Measurements from ENCODE around the gene PREPL.

DNA sequence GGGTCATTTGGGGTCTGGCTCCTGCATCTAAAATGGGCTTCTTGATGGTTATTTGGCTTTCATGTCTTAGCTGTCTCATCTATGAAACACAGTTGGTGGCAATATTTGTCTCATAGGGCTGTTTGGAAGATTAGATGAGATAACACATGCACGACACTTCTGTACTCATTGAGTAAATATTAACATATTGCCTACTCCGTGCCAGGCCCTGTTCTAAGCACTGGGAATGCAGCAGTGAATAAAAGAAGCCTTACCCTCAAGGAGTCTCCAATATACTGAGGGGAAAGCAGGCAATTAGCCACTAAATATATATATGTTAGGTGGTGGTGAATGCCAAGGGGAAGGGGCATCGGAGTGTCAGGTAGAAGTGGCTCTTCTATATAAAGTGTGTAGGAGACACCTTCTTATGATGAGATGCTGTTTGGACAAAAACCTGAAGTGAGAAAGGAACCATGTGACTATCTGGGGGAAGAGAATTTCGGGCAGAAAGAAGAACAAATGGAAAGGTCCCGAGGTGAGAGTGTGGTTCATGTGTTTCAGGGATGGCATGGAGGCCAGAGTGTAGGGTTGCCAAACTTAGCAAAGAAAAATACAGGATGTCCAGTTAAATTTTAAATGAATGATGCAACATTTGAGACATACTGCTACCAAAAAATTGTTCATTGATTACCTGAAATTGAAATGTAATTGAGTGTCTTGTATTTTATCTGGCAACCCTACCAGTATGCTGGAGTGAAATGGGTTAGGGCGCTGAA is 74.2 kb downstream of the PREPL start:
- TF ChIP-seq EZH2 (IDR thresholded peaks at IDR 0.05; ENCODE audit: borderline replicate concordance, low read depth, low read length, severe bottlenecking) (no peak), POLR2A (IDR thresholded peaks at IDR 0.05; ENCODE audit: low read depth, low read length) (no peak), GATA2 (IDR thresholded peaks at IDR 0.05; ENCODE audit: insufficient read depth, insufficient read length, low read depth, low read length) (no peak), POLR2AphosphoS5 (IDR thresholded peaks at IDR 0.05; ENCODE audit: insufficient read depth, low read depth, low read length) (no peak), JUN (IDR thresholded peaks at IDR 0.05; ENCODE audit: borderline replicate concordance, insufficient read depth, insufficient read length, low read depth) (no peak), MYC (IDR thresholded peaks at IDR 0.05; ENCODE audit: low read depth, low read length) (no peak)
- TF ChIP-seq, protein P1, sequence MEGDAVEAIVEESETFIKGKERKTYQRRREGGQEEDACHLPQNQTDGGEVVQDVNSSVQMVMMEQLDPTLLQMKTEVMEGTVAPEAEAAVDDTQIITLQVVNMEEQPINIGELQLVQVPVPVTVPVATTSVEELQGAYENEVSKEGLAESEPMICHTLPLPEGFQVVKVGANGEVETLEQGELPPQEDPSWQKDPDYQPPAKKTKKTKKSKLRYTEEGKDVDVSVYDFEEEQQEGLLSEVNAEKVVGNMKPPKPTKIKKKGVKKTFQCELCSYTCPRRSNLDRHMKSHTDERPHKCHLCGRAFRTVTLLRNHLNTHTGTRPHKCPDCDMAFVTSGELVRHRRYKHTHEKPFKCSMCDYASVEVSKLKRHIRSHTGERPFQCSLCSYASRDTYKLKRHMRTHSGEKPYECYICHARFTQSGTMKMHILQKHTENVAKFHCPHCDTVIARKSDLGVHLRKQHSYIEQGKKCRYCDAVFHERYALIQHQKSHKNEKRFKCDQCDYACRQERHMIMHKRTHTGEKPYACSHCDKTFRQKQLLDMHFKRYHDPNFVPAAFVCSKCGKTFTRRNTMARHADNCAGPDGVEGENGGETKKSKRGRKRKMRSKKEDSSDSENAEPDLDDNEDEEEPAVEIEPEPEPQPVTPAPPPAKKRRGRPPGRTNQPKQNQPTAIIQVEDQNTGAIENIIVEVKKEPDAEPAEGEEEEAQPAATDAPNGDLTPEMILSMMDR (IDR thresholded peaks at IDR 0.05; ENCODE audit: extremely low read depth in 1 of 2, insufficient read depth in 1 of 2, low read depth in 1 of 2, low read length in 2 of 2) = no peak
- TF ChIP-seq, protein P2, sequence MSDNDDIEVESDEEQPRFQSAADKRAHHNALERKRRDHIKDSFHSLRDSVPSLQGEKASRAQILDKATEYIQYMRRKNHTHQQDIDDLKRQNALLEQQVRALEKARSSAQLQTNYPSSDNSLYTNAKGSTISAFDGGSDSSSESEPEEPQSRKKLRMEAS (IDR thresholded peaks at IDR 0.05; ENCODE audit: insufficient read depth, insufficient read length) = no peak

Measured in endothelial cell of umbilical vein (primary cell).